SU-DHL-6 (cell line): ENCODE results near the gene RASSF3.

ENCODE experiments used
- H2AFZ ChIP-seq: fragments of 200-600 bp; sonication (generic); 2 replicates; pipeline ENCODE4 v1.6.1; 2014; ENCODE audit warnings: low read depth, mild to moderate bottlenecking, moderate library complexity, mixed read lengths, antibody characterized with exemption, low read length; ENCODE audit not compliant: severe bottlenecking
- H3F3A ChIP-seq: fragments of 200-600 bp; shearing (Covaris generic); 2 replicates; pipeline ENCODE4 v1.6.0; 2016; ENCODE audit warnings: antibody characterized with exemption, mild to moderate bottlenecking; ENCODE audit not compliant: insufficient read depth
- H3K27ac ChIP-seq: fragments of 200-600 bp; sonication (generic); 2 replicates; pipeline ENCODE4 v1.5.1; 2016; ENCODE audit warnings: low read depth, mild to moderate bottlenecking, low read length, moderate library complexity, mixed read lengths
- H3K27me3 ChIP-seq: fragments of 200-600 bp; sonication (generic), shearing (Covaris generic); 2 replicates; pipeline ENCODE4 v1.6.0; 2014; ENCODE audit warnings: mild to moderate bottlenecking, low read length
- H3K36me3 ChIP-seq: fragments of 200-600 bp; sonication (generic); 2 replicates; pipeline ENCODE4 v1.6.1; 2014; ENCODE audit warnings: mild to moderate bottlenecking, low read length, mixed read lengths
- H3K4me2 ChIP-seq: fragments of 300-600, 200-600 bp; shearing (Covaris generic), sonication (generic); 2 replicates; pipeline ENCODE4 v1.6.0; 2014; ENCODE audit warnings: low read length, low read depth, mild to moderate bottlenecking; ENCODE audit not compliant: poor library complexity, severe bottlenecking
- H3K4me3 ChIP-seq: fragments of 200-600 bp; sonication (generic); 2 replicates; pipeline ENCODE4 v1.5.1; 2014; ENCODE audit warnings: antibody characterized with exemption, low read length, mild to moderate bottlenecking, mixed read lengths; ENCODE audit not compliant: insufficient read depth, poor library complexity, severe bottlenecking
- H3K79me2 ChIP-seq: fragments of 200-600 bp; sonication (generic); 2 replicates; pipeline ENCODE4 v1.6.1; 2014; ENCODE audit warnings: mild to moderate bottlenecking, low read length, moderate library complexity; ENCODE audit not compliant: insufficient read depth
- H3K9ac ChIP-seq: fragments of 200-600 bp; sonication (generic); 2 replicates; pipeline ENCODE4 v1.7.0; 2014; ENCODE audit warnings: mild to moderate bottlenecking, low read length
- H3K9me2 ChIP-seq: fragments of 200-600 bp; sonication (generic); replicated peaks from 2 replicates; pipeline ENCODE4 v1.6.1; 2014; ENCODE audit warnings: low read length; ENCODE audit not compliant: insufficient read depth
- H3K9me3 ChIP-seq: fragments of 200-600 bp; sonication (generic); 2 replicates; pipeline ENCODE4 v1.6.1; 2014; ENCODE audit warnings: low read length, mixed read lengths; ENCODE audit not compliant: insufficient read depth
- H4K20me1 ChIP-seq: fragments of 200-600 bp; sonication (generic); 2 replicates; pipeline ENCODE4 v1.6.1; 2014; ENCODE audit warnings: low read depth, mild to moderate bottlenecking, antibody characterized with exemption, low read length, moderate library complexity, mixed read lengths
- EZH2phosphoT487 ChIP-seq: fragments of 200-600 bp; sonication (generic), shearing (Covaris generic); conservative IDR thresholded peaks from 2 replicates; pipeline ENCODE4 v1.6.1; 2018; ENCODE audit warnings: mild to moderate bottlenecking, antibody characterized with exemption, low read length, moderate library complexity, mixed read lengths
- TF ChIP-seq, protein P1 (sequence below): fragments of 200-600 bp; sonication (generic); IDR thresholded peaks from one replicate; pipeline ENCODE4 v1.5.1; 2017; ENCODE audit warnings: antibody characterized with exemption, mild to moderate bottlenecking, low read length, moderate library complexity; ENCODE audit not compliant: insufficient read depth, poor library complexity, severe bottlenecking

The RASSF3 gene

DNA sequence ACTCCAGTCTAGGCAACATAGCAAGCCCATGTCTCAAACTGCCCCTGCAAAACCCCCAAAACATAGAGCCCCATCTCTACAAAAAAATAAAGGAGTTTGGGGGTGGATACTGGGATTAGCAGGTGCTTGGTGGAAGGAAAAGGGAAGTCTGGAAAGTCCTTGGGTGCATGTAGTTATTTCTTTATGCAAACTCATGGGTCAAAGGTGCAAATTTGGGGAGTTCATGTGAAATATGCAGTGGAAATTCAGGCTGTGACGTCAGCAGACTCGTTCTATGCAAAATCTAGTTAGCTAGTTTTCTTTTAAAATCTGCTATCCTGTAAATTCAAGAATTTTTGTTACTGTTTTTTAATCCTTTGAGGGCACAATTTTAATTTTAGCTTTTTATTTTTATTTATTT is 97.6 kb downstream of the RASSF3 start:
- no peaks in the 10 kb centered on the region for H3K9me2 ChIP-seq
- H2AFZ ChIP-seq, result no peak overlapping the region
- H3K79me2 ChIP-seq, result no peaks in the 10 kb centered on the region
- H3F3A ChIP-seq, result no peaks in the 10 kb centered on the region
- H3K4me3 ChIP-seq, result no peak overlapping the region
- H3K36me3 ChIP-seq, result no peaks in the 10 kb centered on the region
- no peak overlapping the region for H3K27ac ChIP-seq
- no peak overlapping the region for H3K4me2 ChIP-seq
- H4K20me1 ChIP-seq, result no peaks in the 10 kb centered on the region
- H3K9ac ChIP-seq, result no peak overlapping the region
- TF ChIP-seq, protein P1, sequence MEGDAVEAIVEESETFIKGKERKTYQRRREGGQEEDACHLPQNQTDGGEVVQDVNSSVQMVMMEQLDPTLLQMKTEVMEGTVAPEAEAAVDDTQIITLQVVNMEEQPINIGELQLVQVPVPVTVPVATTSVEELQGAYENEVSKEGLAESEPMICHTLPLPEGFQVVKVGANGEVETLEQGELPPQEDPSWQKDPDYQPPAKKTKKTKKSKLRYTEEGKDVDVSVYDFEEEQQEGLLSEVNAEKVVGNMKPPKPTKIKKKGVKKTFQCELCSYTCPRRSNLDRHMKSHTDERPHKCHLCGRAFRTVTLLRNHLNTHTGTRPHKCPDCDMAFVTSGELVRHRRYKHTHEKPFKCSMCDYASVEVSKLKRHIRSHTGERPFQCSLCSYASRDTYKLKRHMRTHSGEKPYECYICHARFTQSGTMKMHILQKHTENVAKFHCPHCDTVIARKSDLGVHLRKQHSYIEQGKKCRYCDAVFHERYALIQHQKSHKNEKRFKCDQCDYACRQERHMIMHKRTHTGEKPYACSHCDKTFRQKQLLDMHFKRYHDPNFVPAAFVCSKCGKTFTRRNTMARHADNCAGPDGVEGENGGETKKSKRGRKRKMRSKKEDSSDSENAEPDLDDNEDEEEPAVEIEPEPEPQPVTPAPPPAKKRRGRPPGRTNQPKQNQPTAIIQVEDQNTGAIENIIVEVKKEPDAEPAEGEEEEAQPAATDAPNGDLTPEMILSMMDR, result no peak
- TF ChIP-seq EZH2phosphoT487, result no peak
- H3K27me3 ChIP-seq, result no peaks in the 10 kb centered on the region
- H3K9me3 ChIP-seq, result no peaks in the 10 kb centered on the region

DNA sequence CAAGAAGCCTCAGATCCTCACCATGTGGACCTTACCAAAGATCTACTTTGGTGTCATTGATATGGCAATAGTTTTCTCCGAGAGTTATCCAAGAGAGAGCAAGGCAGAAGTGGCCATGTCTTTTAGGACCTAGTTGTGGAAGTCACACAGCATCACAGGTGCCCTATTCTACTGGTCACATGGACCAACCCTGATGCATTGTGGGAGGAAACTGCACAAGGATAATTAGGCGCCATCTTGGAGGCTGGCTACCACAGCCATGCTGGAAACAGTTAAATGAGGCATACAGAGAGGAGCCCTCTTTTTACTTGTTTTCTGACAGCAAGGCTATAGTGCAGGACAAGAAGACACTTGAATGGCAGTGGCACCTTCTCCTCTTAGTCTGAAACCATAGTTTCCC is 99.1 kb downstream of the RASSF3 start:
- TF ChIP-seq, protein P1, result no peak
- TF ChIP-seq EZH2phosphoT487, result no peak
- no peak overlapping the region for H3K4me3 ChIP-seq
- H3K27me3 ChIP-seq, result no peaks in the 10 kb centered on the region
- no peak overlapping the region for H3K9ac ChIP-seq
- H3K9me2 ChIP-seq, result no peaks in the 10 kb centered on the region
- H3K4me2 ChIP-seq, result no peak overlapping the region
- H3K79me2 ChIP-seq, result no peaks in the 10 kb centered on the region
- no peaks in the 10 kb centered on the region for H3K9me3 ChIP-seq
- no peak overlapping the region for H3K27ac ChIP-seq
- H2AFZ ChIP-seq, result no peak overlapping the region
- H4K20me1 ChIP-seq, result no peaks in the 10 kb centered on the region
- H3F3A ChIP-seq, result no peaks in the 10 kb centered on the region
- no peaks in the 10 kb centered on the region for H3K36me3 ChIP-seq

DNA sequence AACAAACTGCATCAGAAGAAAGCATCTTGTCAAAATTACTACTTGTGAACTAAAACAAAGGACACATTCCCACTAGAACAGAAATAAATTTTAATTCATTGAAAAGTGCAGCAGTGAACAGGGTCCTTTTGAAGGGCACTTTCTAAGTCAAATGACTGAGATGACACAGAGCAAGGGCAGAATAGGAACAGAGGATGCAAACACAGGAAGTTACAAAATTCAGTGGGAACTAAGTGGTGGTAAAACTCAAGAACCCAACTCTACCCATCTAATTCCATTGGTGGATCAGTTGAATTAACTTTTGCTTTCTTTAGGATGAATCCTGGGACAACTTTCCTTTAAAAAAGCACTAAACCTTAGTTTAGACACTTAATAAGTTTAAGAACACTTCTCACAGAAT is 103.1 kb downstream of the RASSF3 start:
- Histone ChIP-seq H3K4me2 (no peak overlapping the region), H3K79me2 (no peaks in the 10 kb centered on the region), H2AFZ (no peak overlapping the region), H3K9ac (no peak overlapping the region), H3K9me3 (no peaks in the 10 kb centered on the region), H4K20me1 (no peaks in the 10 kb centered on the region), H3K27me3 (no peaks in the 10 kb centered on the region), H3F3A (no peaks in the 10 kb centered on the region), H3K27ac (no peak overlapping the region), H3K36me3 (no peaks in the 10 kb centered on the region), H3K9me2 (no peaks in the 10 kb centered on the region), H3K4me3 (no peak overlapping the region)
- TF ChIP-seq, protein P1, result no peak
- no peak for TF ChIP-seq EZH2phosphoT487

DNA sequence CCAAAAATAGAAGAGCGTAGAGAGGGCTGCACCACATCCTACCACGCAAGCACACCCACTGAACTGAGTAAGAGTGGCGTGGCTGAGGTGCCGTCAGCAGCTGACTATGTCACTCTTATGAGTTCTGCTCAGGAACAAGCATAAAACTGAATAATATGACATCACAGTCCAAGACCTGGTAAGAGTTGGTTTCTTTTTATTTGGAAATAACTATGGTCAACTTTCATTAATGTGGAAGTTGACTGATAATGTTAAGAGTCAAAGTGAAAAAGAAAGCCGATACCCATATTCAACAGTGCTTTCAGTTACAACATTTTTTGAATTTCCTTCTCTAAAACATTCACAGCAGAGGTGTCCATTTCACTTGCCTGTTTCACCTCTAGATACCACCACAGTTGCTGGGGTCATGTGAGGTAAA is 104.3 kb downstream of the RASSF3 start:
- no peaks in the 10 kb centered on the region for H4K20me1 ChIP-seq
- no peaks in the 10 kb centered on the region for H3K27me3 ChIP-seq
- H3K79me2 ChIP-seq, result no peaks in the 10 kb centered on the region
- no peak overlapping the region for H3K9ac ChIP-seq
- H3F3A ChIP-seq, result no peaks in the 10 kb centered on the region
- no peak overlapping the region for H3K4me3 ChIP-seq
- no peak overlapping the region for H3K27ac ChIP-seq
- H2AFZ ChIP-seq, result no peak overlapping the region
- H3K9me3 ChIP-seq, result no peaks in the 10 kb centered on the region
- no peaks in the 10 kb centered on the region for H3K36me3 ChIP-seq
- no peak for TF ChIP-seq EZH2phosphoT487
- TF ChIP-seq, protein P1, result no peak
- H3K4me2 ChIP-seq, result no peak overlapping the region
- no peaks in the 10 kb centered on the region for H3K9me2 ChIP-seq
